ENCODE results near the gene CLK2.

The CLK2 gene

GRCh38 chr1:155273343-155274245 lies at the start of gene CLK2:
Gene CLK2 (minus strand): TSS chr1:155273504. CDS start chr1:155270977, 2,527 bp downstream.
- DNase-seq (ENCODE audit: low read depth), result no peak

GRCh38 chr1:155322571-155322952 lies 49.3 kb upstream of the CLK2 start:
- no peak for DNase-seq (ENCODE audit: low read depth)

- no peak for DNase-seq (ENCODE audit: low read depth)
Measured at GRCh38 chr1:155321639-155322503, 48.6 kb upstream of the CLK2 start.

GRCh38 chr1:155320661-155321617 lies 47.6 kb upstream of the CLK2 start, which contains the start of gene RUSC1:
Gene RUSC1 (plus strand): TSS chr1:155320894. CDS start chr1:155321774, 880 bp downstream.
- DNase-seq (ENCODE audit: low read depth), result no peak

GRCh38 chr1:155320252-155320651 lies 46.9 kb upstream of the CLK2 start:
- no peak for DNase-seq (ENCODE audit: low read depth)

- DNase-seq (ENCODE audit: low read depth), result no peak
Measured at GRCh38 chr1:155319536-155319935, 46.2 kb upstream of the CLK2 start.

- DNase-seq (ENCODE audit: low read depth), result no peak
Measured at GRCh38 chr1:155318082-155318481, 44.8 kb upstream of the CLK2 start.

- DNase-seq (ENCODE audit: low read depth), result no peak
Measured at GRCh38 chr1:155316922-155317321, 43.6 kb upstream of the CLK2 start.

- no peak for DNase-seq (ENCODE audit: low read depth)
Measured at GRCh38 chr1:155313261-155313660, 40.0 kb upstream of the CLK2 start.

GRCh38 chr1:155309423-155310021 lies 36.2 kb upstream of the CLK2 start:
- DNase-seq (ENCODE audit: low read depth), result no peak

GRCh38 chr1:155308493-155309422 lies 35.5 kb upstream of the CLK2 start, which contains the start of gene FDPS:
Gene FDPS (plus strand): TSS chr1:155308866. CDS start chr1:155309790, 924 bp downstream.
- DNase-seq (ENCODE audit: low read depth), result peak; percentile 93

GRCh38 chr1:155307247-155307740 lies 34.0 kb upstream of the CLK2 start:
- no peak for DNase-seq (ENCODE audit: low read depth)

GRCh38 chr1:155305881-155306391 lies 32.6 kb upstream of the CLK2 start:
- DNase-seq (ENCODE audit: low read depth), result no peak

GRCh38 chr1:155304558-155305063 lies 31.3 kb upstream of the CLK2 start:
- DNase-seq (ENCODE audit: low read depth), result no peak

GRCh38 chr1:155301342-155301841 lies 28.1 kb upstream of the CLK2 start, which contains the start of gene PKLR:
Gene PKLR (minus strand): TSS chr1:155301438. CDS start chr1:155301395, 43 bp downstream.
- DNase-seq (ENCODE audit: low read depth), result no peak

- DNase-seq (ENCODE audit: low read depth), result no peak
Measured at GRCh38 chr1:155300553-155301329, 27.4 kb upstream of the CLK2 start.

GRCh38 chr1:155300024-155300423 lies 26.7 kb upstream of the CLK2 start:
- no peak for DNase-seq (ENCODE audit: low read depth)

GRCh38 chr1:155297384-155297783 lies 24.1 kb upstream of the CLK2 start:
- DNase-seq (ENCODE audit: low read depth), result no peak
